GM12801 (cell line): ENCODE results near the gene ALG8.

Experiments used
- TF ChIP-seq, protein P1 (sequence below): IDR thresholded peaks from one replicate; pipeline ENCODE4 v1.5.1; 2011; ENCODE audit warnings: control low read depth; ENCODE audit not compliant: insufficient read length; ENCODE audit errors: extremely low read depth

Gene ALG8

DNA sequence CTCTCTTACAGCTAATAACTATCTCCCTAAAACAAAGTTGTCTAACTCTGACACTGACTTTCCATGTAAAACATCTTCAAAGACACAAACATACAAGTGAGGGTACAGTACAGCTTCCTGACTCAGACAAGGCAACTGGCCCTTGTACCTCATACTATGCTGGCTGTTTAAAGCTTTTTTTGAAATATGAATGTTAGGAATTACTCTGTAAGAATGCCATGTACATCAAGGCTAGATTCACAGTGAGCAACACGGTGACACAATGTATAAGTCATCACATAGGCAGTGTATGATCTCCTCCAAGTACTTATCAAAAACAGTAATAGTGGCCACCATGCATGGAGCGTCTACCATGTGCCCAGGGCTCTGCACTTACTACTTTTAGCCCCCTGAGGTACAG lies 28.6 kb downstream of the ALG8 start:
- TF ChIP-seq, protein P1, sequence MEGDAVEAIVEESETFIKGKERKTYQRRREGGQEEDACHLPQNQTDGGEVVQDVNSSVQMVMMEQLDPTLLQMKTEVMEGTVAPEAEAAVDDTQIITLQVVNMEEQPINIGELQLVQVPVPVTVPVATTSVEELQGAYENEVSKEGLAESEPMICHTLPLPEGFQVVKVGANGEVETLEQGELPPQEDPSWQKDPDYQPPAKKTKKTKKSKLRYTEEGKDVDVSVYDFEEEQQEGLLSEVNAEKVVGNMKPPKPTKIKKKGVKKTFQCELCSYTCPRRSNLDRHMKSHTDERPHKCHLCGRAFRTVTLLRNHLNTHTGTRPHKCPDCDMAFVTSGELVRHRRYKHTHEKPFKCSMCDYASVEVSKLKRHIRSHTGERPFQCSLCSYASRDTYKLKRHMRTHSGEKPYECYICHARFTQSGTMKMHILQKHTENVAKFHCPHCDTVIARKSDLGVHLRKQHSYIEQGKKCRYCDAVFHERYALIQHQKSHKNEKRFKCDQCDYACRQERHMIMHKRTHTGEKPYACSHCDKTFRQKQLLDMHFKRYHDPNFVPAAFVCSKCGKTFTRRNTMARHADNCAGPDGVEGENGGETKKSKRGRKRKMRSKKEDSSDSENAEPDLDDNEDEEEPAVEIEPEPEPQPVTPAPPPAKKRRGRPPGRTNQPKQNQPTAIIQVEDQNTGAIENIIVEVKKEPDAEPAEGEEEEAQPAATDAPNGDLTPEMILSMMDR, result no peak

DNA sequence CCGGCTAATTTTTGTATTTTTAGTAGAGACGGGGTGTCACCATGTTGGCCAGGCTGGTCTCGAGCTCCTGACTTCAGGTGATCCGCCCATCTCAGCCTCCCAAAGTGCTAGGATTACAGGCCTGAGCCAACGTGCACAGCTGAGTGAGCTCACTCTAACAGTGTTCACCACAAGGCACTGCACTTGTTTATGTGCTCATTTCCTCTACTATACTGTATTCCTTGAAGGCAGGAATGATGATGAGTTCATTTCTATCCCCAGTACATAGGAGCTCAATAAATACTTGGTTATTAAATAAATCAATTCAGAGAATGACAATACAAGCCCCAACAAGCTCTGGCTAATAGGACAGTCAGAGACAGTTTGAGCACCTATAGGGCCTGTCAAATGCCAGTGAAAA lies 29.1 kb downstream of the ALG8 start:
- TF ChIP-seq, protein P1, result no peak

DNA sequence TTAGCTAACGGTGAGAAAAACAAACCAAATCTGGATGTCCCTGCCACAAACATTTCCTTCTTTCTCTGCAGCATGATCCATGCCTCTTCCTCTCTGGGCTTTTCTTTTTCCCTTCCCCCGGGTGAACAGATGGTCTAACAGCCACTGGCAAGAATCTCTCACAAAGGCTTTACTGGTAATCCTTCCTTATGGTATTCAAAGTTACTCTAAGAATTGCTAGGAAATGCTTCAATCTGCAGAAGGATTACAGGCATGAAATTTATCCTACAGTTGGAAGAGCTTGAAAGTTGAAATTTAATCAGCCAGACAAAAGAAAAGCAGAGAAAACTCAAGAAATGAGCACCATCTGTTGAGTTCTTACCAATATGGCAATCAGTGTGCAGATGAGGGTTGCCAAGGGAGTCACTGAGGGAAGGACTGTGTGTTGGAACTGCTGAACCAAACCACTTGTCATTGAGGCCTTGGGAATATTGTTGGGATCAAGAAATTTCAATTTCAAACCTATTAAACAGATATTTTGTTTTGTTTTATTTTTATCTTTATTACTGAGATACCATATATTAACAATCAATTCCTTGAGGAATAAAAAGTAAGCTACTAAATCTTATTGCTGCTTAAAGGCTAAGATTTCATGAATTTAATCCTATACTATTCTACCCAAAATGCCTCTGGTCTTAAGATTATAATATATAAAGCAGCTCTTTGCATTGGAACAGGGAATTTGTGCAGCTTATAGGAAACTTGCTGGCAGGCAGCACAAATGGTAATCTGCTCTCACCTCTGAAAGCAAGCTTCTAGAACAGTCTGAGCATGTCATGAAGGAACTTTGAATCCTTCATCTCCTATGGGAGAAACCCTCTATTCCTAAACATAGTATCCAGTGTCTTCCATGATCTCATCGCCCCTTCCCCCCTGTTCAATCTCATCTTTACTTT lies 30.1 kb downstream of the ALG8 start:
- TF ChIP-seq, protein P1, result no peak

DNA sequence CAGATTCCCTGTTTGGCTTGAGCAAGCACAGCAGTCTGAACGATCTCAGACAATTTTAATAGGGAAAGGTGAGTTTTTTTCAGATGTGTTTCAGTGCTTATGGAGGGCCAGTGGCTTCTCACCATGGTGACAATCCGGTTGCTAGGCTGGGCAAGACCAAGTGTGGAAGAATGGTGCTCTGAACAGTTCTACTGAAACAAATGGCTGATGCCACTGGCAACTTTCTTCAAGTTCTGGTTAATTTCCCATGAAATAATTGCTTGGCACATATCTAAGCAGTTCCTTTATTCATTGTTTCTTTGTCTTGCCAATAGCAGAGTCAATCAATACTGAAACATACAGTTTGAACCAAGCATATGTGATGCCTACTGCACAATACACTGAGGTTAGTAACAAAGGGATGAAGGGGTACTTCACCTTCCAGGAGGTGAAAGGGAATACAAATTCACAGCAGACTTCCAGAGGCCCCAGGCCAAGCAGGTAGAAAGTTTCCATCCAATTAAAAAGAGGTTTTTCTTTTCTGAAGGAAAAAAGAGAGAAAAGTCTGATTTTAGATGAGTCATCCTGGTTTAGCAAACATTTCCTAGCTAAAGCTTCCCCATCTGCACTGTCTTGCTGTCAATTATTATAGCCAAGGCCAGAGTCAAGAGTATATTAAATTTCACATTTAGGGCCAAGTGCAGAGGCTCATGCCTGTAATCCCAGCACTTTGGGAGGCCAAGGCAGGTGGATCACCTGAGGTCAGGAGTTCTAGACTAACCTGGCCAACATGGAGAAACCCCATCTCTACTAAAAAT lies 38.6 kb downstream of the ALG8 start:
- TF ChIP-seq, protein P1, result no peak

DNA sequence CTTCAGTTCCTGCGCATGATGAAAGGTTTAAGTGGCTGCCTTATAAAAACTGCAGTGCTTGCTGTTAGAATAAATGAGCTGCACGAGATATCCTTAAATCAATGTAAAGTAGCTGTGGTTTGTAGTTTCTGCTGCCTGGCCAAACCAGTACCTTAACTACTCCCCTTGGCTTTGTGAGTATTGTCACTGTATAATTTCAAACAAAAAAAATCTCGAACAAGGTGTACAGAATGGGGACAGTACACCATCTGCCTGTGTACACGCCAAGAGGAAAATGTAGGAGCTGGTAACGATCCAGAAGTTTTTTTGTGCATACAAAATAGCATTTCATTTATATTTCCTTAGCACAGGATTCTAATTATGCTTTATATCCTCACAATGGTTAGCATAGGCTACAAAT lies 39.2 kb downstream of the ALG8 start:
- TF ChIP-seq, protein P1, result no peak

DNA sequence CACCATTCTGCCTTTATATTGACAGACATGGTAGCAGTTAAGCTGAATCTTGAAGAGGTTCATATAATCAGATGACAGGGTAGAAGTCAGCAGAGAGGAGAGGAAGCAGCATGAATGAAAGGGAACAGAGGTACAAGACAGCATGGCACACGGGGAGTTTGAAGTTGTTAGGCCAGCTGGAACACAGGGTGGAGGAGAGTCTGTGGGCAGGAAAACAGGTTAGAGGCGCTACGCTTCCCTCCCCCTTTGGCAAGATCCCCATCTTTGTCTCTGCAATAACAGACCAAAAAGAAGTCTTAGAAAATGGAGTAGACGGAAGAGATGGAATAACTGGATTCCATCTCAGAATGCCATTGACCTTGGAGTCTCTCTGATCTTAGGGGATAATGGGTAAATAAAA lies 39.8 kb downstream of the ALG8 start:
- TF ChIP-seq, protein P1, result no peak

DNA sequence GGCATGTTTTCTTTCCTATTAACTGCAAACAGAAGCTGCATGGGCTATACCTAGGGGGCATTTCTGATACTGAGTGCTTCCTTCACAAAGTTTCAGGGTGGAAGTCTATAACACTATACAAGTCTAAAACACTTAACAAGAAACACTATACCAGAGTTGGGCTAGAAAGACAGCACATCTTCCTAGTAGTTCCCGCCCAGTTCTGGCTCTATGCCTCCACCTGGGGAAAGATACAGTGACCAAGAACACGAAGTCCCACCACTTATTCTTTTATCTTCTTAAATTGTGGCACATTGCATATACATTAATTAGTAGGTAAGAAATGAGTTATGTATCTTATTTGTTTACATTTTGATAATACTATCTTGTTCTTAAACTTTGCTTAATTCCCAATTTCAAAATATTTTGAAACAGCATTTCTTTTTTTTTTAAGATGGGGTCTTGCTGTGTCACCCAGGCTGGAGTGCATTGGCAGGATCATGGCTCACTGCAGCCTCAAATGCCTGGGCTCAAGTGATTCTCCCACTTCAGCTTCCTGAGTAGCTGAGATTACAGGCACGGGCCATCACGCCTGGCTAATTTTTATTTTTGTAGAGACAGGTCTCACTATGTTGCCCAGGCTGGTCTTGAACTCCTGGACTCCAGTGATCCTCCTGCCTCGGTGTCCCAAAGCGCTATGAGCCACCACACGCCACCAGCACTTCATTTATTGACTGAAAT lies 41.6 kb downstream of the ALG8 start:
- TF ChIP-seq, protein P1, result no peak
